Measurements from ENCODE around the gene STXBP5. TPM values are rescaled to one million over a fixed set of nuclear protein-coding genes. Genes with fewer than 3 reads are reported as not detected.

Gene STXBP5
- polyA plus RNA-seq, 2 of the 4 experiments (the other 2 are of a cell fraction), result 10.8 to 17.8 TPM

DNA sequence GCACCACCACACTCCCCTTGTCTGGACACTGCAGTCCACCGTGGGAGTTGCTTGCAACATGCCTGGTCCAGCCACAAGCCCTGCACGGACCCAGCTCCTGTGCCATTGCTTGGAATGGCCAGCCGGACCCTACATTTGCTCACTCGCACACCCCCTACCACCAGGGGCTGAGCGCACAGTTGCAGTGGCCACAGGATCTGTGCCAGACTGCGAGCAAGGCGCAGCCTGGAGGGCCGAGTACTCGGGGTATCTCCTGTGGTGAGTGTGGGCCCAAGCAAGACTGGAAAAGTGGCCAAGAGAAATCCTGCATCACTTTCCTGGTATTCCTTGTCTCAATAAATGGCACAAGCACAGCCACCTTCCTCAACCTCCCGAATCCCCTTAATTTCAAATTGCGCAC, 218.9 kb downstream of the STXBP5 start:
- Histone ChIP-seq H3K9me3 (no peaks in the 10 kb centered on the region), H3K4me1 (no peaks in the 10 kb centered on the region), H3K4me3 (no peak overlapping the region), H3K4me2 (no peak overlapping the region), H3K27ac (no peak overlapping the region)
- no peak for DNase-seq (ENCODE audit: low read depth in 1 of 2, low spot score in 1 of 2)
- ATAC-seq, result no peak
- CTCF ChIA-PET, result no interaction called here
- no peak for TF ChIP-seq NR3C1 (IDR thresholded peaks at IDR 0.05)
- no peak for TF ChIP-seq KDM5A (IDR thresholded peaks at IDR 0.05)
- no peak for TF ChIP-seq ESRRA (IDR thresholded peaks at IDR 0.05; ENCODE audit: borderline replicate concordance, low read length)
- no peak for TF ChIP-seq RARB (CRISPR knock-in tag; IDR thresholded peaks at IDR 0.05)
- TF ChIP-seq, protein P1, sequence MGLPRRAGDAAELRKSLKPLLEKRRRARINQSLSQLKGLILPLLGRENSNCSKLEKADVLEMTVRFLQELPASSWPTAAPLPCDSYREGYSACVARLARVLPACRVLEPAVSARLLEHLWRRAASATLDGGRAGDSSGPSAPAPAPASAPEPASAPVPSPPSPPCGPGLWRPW (IDR thresholded peaks at IDR 0.05), result no peak
- TF ChIP-seq, protein P2, sequence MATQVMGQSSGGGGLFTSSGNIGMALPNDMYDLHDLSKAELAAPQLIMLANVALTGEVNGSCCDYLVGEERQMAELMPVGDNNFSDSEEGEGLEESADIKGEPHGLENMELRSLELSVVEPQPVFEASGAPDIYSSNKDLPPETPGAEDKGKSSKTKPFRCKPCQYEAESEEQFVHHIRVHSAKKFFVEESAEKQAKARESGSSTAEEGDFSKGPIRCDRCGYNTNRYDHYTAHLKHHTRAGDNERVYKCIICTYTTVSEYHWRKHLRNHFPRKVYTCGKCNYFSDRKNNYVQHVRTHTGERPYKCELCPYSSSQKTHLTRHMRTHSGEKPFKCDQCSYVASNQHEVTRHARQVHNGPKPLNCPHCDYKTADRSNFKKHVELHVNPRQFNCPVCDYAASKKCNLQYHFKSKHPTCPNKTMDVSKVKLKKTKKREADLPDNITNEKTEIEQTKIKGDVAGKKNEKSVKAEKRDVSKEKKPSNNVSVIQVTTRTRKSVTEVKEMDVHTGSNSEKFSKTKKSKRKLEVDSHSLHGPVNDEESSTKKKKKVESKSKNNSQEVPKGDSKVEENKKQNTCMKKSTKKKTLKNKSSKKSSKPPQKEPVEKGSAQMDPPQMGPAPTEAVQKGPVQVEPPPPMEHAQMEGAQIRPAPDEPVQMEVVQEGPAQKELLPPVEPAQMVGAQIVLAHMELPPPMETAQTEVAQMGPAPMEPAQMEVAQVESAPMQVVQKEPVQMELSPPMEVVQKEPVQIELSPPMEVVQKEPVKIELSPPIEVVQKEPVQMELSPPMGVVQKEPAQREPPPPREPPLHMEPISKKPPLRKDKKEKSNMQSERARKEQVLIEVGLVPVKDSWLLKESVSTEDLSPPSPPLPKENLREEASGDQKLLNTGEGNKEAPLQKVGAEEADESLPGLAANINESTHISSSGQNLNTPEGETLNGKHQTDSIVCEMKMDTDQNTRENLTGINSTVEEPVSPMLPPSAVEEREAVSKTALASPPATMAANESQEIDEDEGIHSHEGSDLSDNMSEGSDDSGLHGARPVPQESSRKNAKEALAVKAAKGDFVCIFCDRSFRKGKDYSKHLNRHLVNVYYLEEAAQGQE (IDR thresholded peaks at IDR 0.05), result no peak
- TF ChIP-seq, protein P3, sequence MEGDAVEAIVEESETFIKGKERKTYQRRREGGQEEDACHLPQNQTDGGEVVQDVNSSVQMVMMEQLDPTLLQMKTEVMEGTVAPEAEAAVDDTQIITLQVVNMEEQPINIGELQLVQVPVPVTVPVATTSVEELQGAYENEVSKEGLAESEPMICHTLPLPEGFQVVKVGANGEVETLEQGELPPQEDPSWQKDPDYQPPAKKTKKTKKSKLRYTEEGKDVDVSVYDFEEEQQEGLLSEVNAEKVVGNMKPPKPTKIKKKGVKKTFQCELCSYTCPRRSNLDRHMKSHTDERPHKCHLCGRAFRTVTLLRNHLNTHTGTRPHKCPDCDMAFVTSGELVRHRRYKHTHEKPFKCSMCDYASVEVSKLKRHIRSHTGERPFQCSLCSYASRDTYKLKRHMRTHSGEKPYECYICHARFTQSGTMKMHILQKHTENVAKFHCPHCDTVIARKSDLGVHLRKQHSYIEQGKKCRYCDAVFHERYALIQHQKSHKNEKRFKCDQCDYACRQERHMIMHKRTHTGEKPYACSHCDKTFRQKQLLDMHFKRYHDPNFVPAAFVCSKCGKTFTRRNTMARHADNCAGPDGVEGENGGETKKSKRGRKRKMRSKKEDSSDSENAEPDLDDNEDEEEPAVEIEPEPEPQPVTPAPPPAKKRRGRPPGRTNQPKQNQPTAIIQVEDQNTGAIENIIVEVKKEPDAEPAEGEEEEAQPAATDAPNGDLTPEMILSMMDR (IDR thresholded peaks at IDR 0.05), result no peak
- TF ChIP-seq, protein P4, sequence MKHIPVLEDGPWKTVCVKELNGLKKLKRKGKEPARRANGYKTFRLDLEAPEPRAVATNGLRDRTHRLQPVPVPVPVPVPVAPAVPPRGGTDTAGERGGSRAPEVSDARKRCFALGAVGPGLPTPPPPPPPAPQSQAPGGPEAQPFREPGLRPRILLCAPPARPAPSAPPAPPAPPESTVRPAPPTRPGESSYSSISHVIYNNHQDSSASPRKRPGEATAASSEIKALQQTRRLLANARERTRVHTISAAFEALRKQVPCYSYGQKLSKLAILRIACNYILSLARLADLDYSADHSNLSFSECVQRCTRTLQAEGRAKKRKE (CRISPR knock-in tag; IDR thresholded peaks at IDR 0.05; ENCODE audit: low read depth), result no peak
- TF ChIP-seq SMC3 (IDR thresholded peaks at IDR 0.05), result no peak
- no peak for TF ChIP-seq EP300 (IDR thresholded peaks at IDR 0.05)
- no peak for TF ChIP-seq HEYL (CRISPR knock-in tag; IDR thresholded peaks at IDR 0.05)
- TF ChIP-seq MAFK (IDR thresholded peaks at IDR 0.05; ENCODE audit: partially characterized antibody), result no peak
- no peak for TF ChIP-seq RNF2 (IDR thresholded peaks at IDR 0.05; ENCODE audit: borderline replicate concordance, low read depth)
- no peak for TF ChIP-seq POLR2AphosphoS2 (conservative IDR thresholded peaks at IDR 0.05; ENCODE audit: low read length)
- no peak for TF ChIP-seq NFE2L2 (conservative IDR thresholded peaks at IDR 0.05; ENCODE audit: low read length)
- TF ChIP-seq CHD2 (IDR thresholded peaks at IDR 0.05; ENCODE audit: low read length, partially characterized antibody), result no peak
- no peak for TF ChIP-seq ZNF302 (CRISPR knock-in tag; IDR thresholded peaks at IDR 0.05)
- TF ChIP-seq CBX2 (IDR thresholded peaks at IDR 0.05; ENCODE audit: borderline replicate concordance, low read depth), result no peak
- TF ChIP-seq RAD21 (conservative IDR thresholded peaks at IDR 0.05 in 1 of 2, IDR thresholded peaks at IDR 0.05 in 1 of 2), result no peak
- no peak for TF ChIP-seq HOXA7 (CRISPR knock-in tag; IDR thresholded peaks at IDR 0.05)
- WGBS (ENCODE audit: missing lambda C conversion rate), result 71% methylated on average over 4 of the region's 11 CpGs
- POLR2A ChIA-PET, result no interaction called here
- no peak for FAIRE-seq

DNA sequence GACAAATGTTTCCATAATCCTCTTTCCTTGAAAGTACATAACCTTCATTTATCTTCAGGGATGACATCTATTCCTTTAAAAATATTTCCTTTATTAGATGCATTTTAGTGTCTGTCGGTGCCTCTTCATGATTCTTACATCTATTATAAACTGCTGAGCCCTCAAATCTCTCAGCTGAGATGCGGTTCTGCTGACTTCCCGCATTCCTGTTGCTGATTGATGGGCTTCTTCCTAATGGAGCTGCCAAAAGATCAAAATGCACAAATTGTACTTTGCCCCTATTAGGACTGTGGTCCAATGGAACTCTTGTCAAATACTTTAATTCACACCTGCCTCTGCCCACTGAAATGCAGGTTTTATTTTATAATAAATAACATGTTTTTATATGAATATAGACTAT, 225.6 kb downstream of the STXBP5 start:
- Histone ChIP-seq H3K9me3 (no peaks in the 10 kb centered on the region), H3K4me3 (no peak overlapping the region), H3K27ac (no peak overlapping the region), H3K4me1 (no peaks in the 10 kb centered on the region), H3K4me2 (no peak overlapping the region)
- WGBS (ENCODE audit: missing lambda C conversion rate), result 69% methylated on average over 3 of the region's 3 CpGs
- no peak for ATAC-seq
- ChIA-PET CTCF (interaction anchor here (1.8 kb wide), 1 partner anchor 77 kb away, joined by 4 read pairs; no protein-coding TSS in a partner anchor), POLR2A (no interaction called here)
- no peak for DNase-seq (ENCODE audit: low read depth in 1 of 2, low spot score in 1 of 2)
- FAIRE-seq, result no peak
- TF ChIP-seq MAFK (IDR thresholded peaks at IDR 0.05; ENCODE audit: partially characterized antibody), result no peak
- TF ChIP-seq, protein P5, sequence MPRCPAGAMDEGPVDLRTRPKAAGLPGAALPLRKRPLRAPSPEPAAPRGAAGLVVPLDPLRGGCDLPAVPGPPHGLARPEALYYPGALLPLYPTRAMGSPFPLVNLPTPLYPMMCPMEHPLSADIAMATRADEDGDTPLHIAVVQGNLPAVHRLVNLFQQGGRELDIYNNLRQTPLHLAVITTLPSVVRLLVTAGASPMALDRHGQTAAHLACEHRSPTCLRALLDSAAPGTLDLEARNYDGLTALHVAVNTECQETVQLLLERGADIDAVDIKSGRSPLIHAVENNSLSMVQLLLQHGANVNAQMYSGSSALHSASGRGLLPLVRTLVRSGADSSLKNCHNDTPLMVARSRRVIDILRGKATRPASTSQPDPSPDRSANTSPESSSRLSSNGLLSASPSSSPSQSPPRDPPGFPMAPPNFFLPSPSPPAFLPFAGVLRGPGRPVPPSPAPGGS (IDR thresholded peaks at IDR 0.05), result no peak
- TF ChIP-seq RCOR1 (IDR thresholded peaks at IDR 0.05; ENCODE audit: low read depth, low read length), result no peak
- TF ChIP-seq MYC (IDR thresholded peaks at IDR 0.05; ENCODE audit: borderline replicate concordance, low read length), result no peak
- TF ChIP-seq SMC3 (IDR thresholded peaks at IDR 0.05), result no peak
- no peak for TF ChIP-seq POLR2AphosphoS2 (conservative IDR thresholded peaks at IDR 0.05; ENCODE audit: low read length)

Measured in A549 (cell line).